Prostate gland (tissue), 2 donors: Measurements from ENCODE around the gene FCMR.
A peak's percentile ranks its signal among the peaks of the same experiment; 100 is the strongest.

Experiments
- POLR2A ChIP-seq: fragments of 450-650 bp; IDR thresholded peaks from one replicate; pipeline ENCODE4 v1.6.1; 2016; ENCODE audit warnings: antibody characterized with exemption, mild to moderate bottlenecking
- POLR2AphosphoS5 ChIP-seq: sonication (generic); formaldehyde crosslinking; IDR thresholded peaks from one replicate; pipeline ENCODE4 v1.6.1; 2017; ENCODE audit warnings: antibody characterized with exemption
- TF ChIP-seq, protein P1 (sequence below), 4 experiments: fragments of 200-600 bp in 2 of 4; fragments of 450-650 bp in 2 of 4; sonication (generic) in 2 of 4; IDR thresholded peaks; 1 replicate in 3 of 4; 2 replicates in 1 of 4; pipeline ENCODE4 v1.5.1; 2016 to 2019; ENCODE audit warnings: antibody characterized with exemption in 4 of 4, mild to moderate bottlenecking in 2 of 4, moderate library complexity in 2 of 4

DNA sequence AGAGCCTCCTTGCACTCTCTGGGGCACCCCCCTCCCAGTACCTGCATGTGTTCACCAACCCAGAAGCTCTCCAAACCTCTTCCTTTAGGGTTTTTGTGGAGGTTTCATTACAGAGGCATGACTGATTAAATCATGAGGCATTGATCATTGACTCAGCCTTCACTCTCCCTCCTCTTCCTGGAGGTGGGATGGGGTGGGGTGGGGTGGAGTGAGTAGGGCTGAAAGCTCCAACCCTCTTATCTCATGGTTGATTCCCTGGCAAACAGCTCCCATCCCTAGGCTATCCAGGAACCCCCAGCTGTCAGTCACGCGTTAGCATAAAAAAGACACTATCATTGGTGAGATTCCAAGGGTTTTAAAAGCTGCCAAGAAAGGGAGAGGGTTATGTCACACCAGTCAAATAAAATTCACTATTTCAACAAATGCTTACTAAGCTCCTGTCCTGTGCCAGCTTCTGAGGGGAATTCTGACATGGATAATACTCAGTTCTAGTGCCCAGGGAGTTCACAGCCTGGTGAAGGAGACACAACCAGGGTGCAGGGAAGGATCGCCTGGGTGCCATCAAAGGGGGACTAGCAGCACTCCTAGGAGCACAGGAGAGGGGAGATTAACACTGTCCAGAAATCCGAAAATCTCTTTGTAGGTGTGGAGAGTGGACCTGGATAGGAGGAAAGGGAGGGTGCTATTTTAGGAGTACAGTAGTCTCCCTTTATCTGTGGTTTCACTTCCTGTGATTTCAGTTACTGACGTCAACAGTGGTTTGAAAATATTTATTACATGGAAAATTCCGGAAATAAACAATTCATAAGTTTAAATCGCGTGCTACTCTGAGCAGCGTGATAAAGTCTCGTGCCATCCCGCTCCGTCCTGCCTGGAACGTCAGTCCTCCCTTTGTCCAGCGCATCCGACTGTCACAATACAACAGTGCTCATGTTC lies 31.3 kb downstream of the FCMR start:
- TF ChIP-seq POLR2AphosphoS5 (peak; percentile 62), POLR2A (no peak)
- TF ChIP-seq, protein P1, sequence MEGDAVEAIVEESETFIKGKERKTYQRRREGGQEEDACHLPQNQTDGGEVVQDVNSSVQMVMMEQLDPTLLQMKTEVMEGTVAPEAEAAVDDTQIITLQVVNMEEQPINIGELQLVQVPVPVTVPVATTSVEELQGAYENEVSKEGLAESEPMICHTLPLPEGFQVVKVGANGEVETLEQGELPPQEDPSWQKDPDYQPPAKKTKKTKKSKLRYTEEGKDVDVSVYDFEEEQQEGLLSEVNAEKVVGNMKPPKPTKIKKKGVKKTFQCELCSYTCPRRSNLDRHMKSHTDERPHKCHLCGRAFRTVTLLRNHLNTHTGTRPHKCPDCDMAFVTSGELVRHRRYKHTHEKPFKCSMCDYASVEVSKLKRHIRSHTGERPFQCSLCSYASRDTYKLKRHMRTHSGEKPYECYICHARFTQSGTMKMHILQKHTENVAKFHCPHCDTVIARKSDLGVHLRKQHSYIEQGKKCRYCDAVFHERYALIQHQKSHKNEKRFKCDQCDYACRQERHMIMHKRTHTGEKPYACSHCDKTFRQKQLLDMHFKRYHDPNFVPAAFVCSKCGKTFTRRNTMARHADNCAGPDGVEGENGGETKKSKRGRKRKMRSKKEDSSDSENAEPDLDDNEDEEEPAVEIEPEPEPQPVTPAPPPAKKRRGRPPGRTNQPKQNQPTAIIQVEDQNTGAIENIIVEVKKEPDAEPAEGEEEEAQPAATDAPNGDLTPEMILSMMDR (IDR thresholded peaks at IDR 0.05) = no peak
